ENCODE data around the gene CRCP. TPM values are rescaled to one million over a fixed set of nuclear protein-coding genes. Genes with fewer than 3 reads are reported as not detected.

CRCP gene
- total and polyA plus RNA-seq, 10 of the 15 experiments (the other 5 are each of a cell fraction or from before 2014, with no cell fraction given): 12.4 to 33.8 (median 29.1) TPM

DNA sequence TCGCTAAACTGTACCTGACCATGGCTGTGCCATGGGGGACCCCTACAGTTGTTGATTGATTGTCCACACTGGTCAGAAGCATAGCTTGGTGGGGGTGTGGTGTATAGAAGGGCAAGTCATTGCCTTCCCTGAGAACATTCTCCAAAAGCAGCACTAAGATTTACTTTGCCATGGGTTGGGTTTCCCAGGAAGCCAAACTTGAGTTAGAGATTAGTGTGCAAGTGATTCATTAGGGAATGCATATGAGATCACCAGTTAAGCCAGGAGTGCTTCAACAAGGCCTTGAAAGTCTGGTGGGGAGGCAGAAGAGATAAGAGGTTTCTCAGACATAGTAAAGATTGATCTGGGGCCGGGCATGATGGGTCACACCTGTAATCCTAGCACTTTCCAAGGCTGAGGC lies 69.1 kb downstream of the CRCP start (continued):
- TF ChIP-seq, protein P1, sequence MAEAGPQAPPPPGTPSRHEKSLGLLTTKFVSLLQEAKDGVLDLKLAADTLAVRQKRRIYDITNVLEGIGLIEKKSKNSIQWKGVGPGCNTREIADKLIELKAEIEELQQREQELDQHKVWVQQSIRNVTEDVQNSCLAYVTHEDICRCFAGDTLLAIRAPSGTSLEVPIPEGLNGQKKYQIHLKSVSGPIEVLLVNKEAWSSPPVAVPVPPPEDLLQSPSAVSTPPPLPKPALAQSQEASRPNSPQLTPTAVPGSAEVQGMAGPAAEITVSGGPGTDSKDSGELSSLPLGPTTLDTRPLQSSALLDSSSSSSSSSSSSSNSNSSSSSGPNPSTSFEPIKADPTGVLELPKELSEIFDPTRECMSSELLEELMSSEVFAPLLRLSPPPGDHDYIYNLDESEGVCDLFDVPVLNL (IDR thresholded peaks at IDR 0.05; ENCODE audit: low read depth, low read length): no peak
- TF ChIP-seq SREBF1 (IDR thresholded peaks at IDR 0.05; ENCODE audit: low read length): no peak
- TF ChIP-seq ATF7 (IDR thresholded peaks at IDR 0.05; ENCODE audit: low read depth): no peak
- TF ChIP-seq, protein P2, sequence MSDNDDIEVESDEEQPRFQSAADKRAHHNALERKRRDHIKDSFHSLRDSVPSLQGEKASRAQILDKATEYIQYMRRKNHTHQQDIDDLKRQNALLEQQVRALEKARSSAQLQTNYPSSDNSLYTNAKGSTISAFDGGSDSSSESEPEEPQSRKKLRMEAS (IDR thresholded peaks at IDR 0.05; ENCODE audit: low read depth, low read length): no peak
- no peak for TF ChIP-seq TARDBP (IDR thresholded peaks at IDR 0.05; ENCODE audit: borderline replicate concordance)
- TF ChIP-seq SIX5 (IDR thresholded peaks at IDR 0.05; ENCODE audit: low read depth, low read length, severe bottlenecking): no peak
- TF ChIP-seq, protein P3, sequence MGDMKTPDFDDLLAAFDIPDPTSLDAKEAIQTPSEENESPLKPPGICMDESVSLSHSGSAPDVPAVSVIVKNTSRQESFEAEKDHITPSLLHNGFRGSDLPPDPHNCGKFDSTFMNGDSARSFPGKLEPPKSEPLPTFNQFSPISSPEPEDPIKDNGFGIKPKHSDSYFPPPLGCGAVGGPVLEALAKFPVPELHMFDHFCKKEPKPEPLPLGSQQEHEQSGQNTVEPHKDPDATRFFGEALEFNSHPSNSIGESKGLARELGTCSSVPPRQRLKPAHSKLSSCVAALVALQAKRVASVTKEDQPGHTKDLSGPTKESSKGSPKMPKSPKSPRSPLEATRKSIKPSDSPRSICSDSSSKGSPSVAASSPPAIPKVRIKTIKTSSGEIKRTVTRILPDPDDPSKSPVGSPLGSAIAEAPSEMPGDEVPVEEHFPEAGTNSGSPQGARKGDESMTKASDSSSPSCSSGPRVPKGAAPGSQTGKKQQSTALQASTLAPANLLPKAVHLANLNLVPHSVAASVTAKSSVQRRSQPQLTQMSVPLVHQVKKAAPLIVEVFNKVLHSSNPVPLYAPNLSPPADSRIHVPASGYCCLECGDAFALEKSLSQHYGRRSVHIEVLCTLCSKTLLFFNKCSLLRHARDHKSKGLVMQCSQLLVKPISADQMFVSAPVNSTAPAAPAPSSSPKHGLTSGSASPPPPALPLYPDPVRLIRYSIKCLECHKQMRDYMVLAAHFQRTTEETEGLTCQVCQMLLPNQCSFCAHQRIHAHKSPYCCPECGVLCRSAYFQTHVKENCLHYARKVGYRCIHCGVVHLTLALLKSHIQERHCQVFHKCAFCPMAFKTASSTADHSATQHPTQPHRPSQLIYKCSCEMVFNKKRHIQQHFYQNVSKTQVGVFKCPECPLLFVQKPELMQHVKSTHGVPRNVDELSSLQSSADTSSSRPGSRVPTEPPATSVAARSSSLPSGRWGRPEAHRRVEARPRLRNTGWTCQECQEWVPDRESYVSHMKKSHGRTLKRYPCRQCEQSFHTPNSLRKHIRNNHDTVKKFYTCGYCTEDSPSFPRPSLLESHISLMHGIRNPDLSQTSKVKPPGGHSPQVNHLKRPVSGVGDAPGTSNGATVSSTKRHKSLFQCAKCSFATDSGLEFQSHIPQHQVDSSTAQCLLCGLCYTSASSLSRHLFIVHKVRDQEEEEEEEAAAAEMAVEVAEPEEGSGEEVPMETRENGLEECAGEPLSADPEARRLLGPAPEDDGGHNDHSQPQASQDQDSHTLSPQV (IDR thresholded peaks at IDR 0.05): no peak

DNA sequence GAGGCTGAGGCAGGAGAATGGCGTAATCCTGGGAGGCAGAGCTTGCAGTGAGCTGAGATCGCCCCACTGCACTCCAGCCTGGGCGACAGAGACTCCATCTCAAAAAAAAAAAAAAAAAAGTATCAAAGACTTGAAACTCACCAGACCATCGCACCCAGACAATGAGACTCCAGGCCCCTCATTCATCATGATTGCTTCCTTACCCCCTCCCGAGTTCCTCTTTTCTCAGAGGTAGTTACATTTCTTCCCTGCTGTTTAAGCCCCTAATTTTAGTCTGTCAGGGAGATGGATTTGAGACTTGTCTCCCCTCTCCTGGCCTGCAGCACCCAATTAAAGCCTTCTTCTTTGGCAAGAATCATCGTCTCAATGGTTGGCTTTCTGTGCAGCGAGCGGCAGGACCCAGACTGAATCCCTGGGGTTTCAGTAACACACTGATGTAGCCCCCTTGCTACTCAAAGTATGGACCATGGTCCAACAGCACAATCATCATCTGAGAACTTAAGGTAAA lies 71.1 kb downstream of the CRCP start:
- no peaks in the 10 kb centered on the region for H3K79me2 ChIP-seq (ENCODE audit: control insufficient read depth, insufficient read depth, low read length)
- H3K4me3 ChIP-seq: no peak overlapping the region
- no peak overlapping the region for H2AFZ ChIP-seq (ENCODE audit: control insufficient read depth, low read depth, low read length)
- RAD21 ChIA-PET (ENCODE audit: unreplicated experiment): no interaction called here
- no peaks in the 10 kb centered on the region for H3K4me1 ChIP-seq (ENCODE audit: control insufficient read depth, insufficient read depth, low read length)
- ATAC-seq (no peak), DNase-seq (ENCODE audit: low read depth, low spot score) (no peak), FAIRE-seq (no peak)
- H3K9ac ChIP-seq (ENCODE audit: control insufficient read depth, insufficient read depth, low read length): no peak overlapping the region
- H4K20me1 ChIP-seq (ENCODE audit: control insufficient read depth, insufficient read depth): no peaks in the 10 kb centered on the region
- H3K27me3 ChIP-seq (replicated peaks in 1 of 2; ENCODE audit: control insufficient read depth in 2 of 2, insufficient read depth in 2 of 2, low read length in 1 of 2): no peaks in the 10 kb centered on the region; a peak in 1 of 4 replicates
- intact Hi-C loops (cut with micrococcal nuclease; ENCODE audit: unreplicated experiment) (no loop called here), in situ Hi-C loops (cut with MboI) (no loop called here)
- BruUV-seq (replicated peaks): no TSS peak
- no peak overlapping the region for H3K4me2 ChIP-seq (ENCODE audit: control insufficient read depth, insufficient read depth)
- WGBS (ENCODE audit: insufficient coverage, insufficient replicate concordance, low lambda C conversion rate, missing lambda C conversion rate): 65% methylated on average over 8 of the region's 8 CpGs
- no peaks in the 10 kb centered on the region for H3K36me3 ChIP-seq (ENCODE audit: control insufficient read depth in 2 of 2, insufficient read depth in 2 of 2, low read length in 1 of 2)
- CTCF ChIA-PET: no interaction called here
- POLR2A ChIA-PET: no interaction called here
- SMC1A ChIA-PET (ENCODE audit: uncharacterized antibody, unreplicated experiment): no interaction called here
- no peaks in the 10 kb centered on the region for H3K9me3 ChIP-seq (replicated peaks; ENCODE audit: control insufficient read depth, insufficient read depth, low read length)
- H3K27ac ChIP-seq (ENCODE audit: control insufficient read depth, insufficient read depth): no peak overlapping the region
- TF ChIP-seq ZNF207 (IDR thresholded peaks at IDR 0.05; ENCODE audit: borderline replicate concordance) (no peak), SIN3A (IDR thresholded peaks at IDR 0.05; ENCODE audit: low read depth, low read length) (no peak), MYC (IDR thresholded peaks at IDR 0.05; ENCODE audit: insufficient read depth, insufficient read length, insufficient replicate concordance, low read length, severe bottlenecking) (no peak), POU2F2 (IDR thresholded peaks at IDR 0.05; ENCODE audit: borderline replicate concordance, low read depth, low read length) (no peak), EGR1 (IDR thresholded peaks at IDR 0.05; ENCODE audit: borderline replicate concordance in 1 of 2, low read depth in 2 of 2, low read length in 2 of 2) (no peak), CEBPB (IDR thresholded peaks at IDR 0.05; ENCODE audit: borderline replicate concordance in 1 of 2, low read depth in 2 of 2, low read length in 2 of 2) (no peak), CHD2 (IDR thresholded peaks at IDR 0.05; ENCODE audit: borderline replicate concordance, low read depth, low read length) (no peak), MEF2B (IDR thresholded peaks at IDR 0.05; ENCODE audit: partially characterized antibody, poor library complexity, severe bottlenecking) (no peak)
- TF ChIP-seq, protein P4, sequence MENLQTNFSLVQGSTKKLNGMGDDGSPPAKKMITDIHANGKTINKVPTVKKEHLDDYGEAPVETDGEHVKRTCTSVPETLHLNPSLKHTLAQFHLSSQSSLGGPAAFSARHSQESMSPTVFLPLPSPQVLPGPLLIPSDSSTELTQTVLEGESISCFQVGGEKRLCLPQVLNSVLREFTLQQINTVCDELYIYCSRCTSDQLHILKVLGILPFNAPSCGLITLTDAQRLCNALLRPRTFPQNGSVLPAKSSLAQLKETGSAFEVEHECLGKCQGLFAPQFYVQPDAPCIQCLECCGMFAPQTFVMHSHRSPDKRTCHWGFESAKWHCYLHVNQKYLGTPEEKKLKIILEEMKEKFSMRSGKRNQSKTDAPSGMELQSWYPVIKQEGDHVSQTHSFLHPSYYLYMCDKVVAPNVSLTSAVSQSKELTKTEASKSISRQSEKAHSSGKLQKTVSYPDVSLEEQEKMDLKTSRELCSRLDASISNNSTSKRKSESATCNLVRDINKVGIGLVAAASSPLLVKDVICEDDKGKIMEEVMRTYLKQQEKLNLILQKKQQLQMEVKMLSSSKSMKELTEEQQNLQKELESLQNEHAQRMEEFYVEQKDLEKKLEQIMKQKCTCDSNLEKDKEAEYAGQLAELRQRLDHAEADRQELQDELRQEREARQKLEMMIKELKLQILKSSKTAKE (IDR thresholded peaks at IDR 0.05; ENCODE audit: low read depth, poor library complexity, severe bottlenecking): no peak
